Epithelial cell of prostate (primary cell): ENCODE measurements around the gene FBXO48.
"Not testable (repeated sequence)": the region's sequence is repeated elsewhere in the genome, so short reads cannot be mapped to it uniquely, and the experiment has no call there.

Source experiments
- DNase-seq: peaks from one replicate; pipeline ENCODE4 v3.0.0-alpha.2; 2011; ENCODE audit warnings: low read depth, low spot score
- H3K27ac ChIP-seq: fragments of 450-650 bp; 2 replicates; pipeline ENCODE4 v1.5.1; 2017; ENCODE audit warnings: mild to moderate bottlenecking

Gene FBXO48

GRCh38 chr2:68467077-68467960 lies at the start of gene FBXO48, which contains the start of gene APLF:
FBXO48 (minus strand) TSS chr2:68467294; CDS start chr2:68465145, 2,149 bp downstream.
APLF (plus strand) TSS chr2:68467585; CDS start chr2:68467732, 147 bp downstream.
- peak; percentile 96 for DNase-seq

GRCh38 chr2:68516051-68516955 lies 49.2 kb upstream of the FBXO48 start:
- DNase-seq: no peak
- no peak overlapping the region for H3K27ac ChIP-seq

More at GRCh38 chr2:68467077-68467960, at the start of gene FBXO48, which contains the start of gene APLF:
- H3K27ac ChIP-seq: peak within 1 kb of the TSS; percentile 60

- no peak overlapping the region for H3K27ac ChIP-seq
- no peak for DNase-seq
Observed at GRCh38 chr2:68514316-68514929, 47.3 kb upstream of the FBXO48 start.

GRCh38 chr2:68512966-68513365 lies 45.9 kb upstream of the FBXO48 start:
- H3K27ac ChIP-seq: no peak overlapping the region
- no peak for DNase-seq

- no peak overlapping the region for H3K27ac ChIP-seq
- no peak for DNase-seq
Observed at GRCh38 chr2:68512326-68512725, 45.2 kb upstream of the FBXO48 start.

- H3K27ac ChIP-seq: no peak overlapping the region
Observed at GRCh38 chr2:68506170-68506569, 39.1 kb upstream of the FBXO48 start.

GRCh38 chr2:68505603-68506159 lies 38.6 kb upstream of the FBXO48 start:
- no peak for DNase-seq
- no peak overlapping the region for H3K27ac ChIP-seq

More at GRCh38 chr2:68506170-68506569, 39.1 kb upstream of the FBXO48 start:
- DNase-seq: no peak

- H3K27ac ChIP-seq: no peak overlapping the region
- DNase-seq: no peak
Observed at GRCh38 chr2:68501768-68502167, 34.7 kb upstream of the FBXO48 start.

GRCh38 chr2:68500649-68501048 lies 33.6 kb upstream of the FBXO48 start:
- no peak overlapping the region for H3K27ac ChIP-seq
- no peak for DNase-seq

- DNase-seq: no peak
- H3K27ac ChIP-seq: no peak overlapping the region
Observed at GRCh38 chr2:68499133-68499532, 32.0 kb upstream of the FBXO48 start.

GRCh38 chr2:68491582-68491981 lies 24.5 kb upstream of the FBXO48 start:
- H3K27ac ChIP-seq: no peak overlapping the region
- DNase-seq: no peak

- DNase-seq: no peak
- H3K27ac ChIP-seq: no peak overlapping the region
Observed at GRCh38 chr2:68489282-68489681, 22.2 kb upstream of the FBXO48 start.

GRCh38 chr2:68488605-68489004 lies 21.5 kb upstream of the FBXO48 start:
- H3K27ac ChIP-seq, DNase-seq: not testable (repeated sequence)

GRCh38 chr2:68487773-68488355 lies 20.8 kb upstream of the FBXO48 start:
- H3K27ac ChIP-seq: no peak overlapping the region
- no peak for DNase-seq

- no peak overlapping the region for H3K27ac ChIP-seq
- DNase-seq: no peak
Observed at GRCh38 chr2:68483011-68483410, 15.9 kb upstream of the FBXO48 start.

- no peak for DNase-seq
Observed at GRCh38 chr2:68482296-68482820, 15.3 kb upstream of the FBXO48 start.

GRCh38 chr2:68478688-68479087 lies 11.6 kb upstream of the FBXO48 start:
- no peak overlapping the region for H3K27ac ChIP-seq
- no peak for DNase-seq

More at GRCh38 chr2:68482296-68482820, 15.3 kb upstream of the FBXO48 start:
- no peak overlapping the region for H3K27ac ChIP-seq

GRCh38 chr2:68476454-68476853 lies 9.4 kb upstream of the FBXO48 start:
- no peak overlapping the region for H3K27ac ChIP-seq
- DNase-seq: no peak

- no peak for DNase-seq
- no peak overlapping the region for H3K27ac ChIP-seq
Observed at GRCh38 chr2:68475576-68475975, 8.5 kb upstream of the FBXO48 start.
